Activated CD8-positive, alpha-beta memory T cell treated with anti-CD3 and anti-CD28 coated beads, Interleukin-2, amount 50 U/mL, for 24 hours (primary cell): Measurements from ENCODE around the gene KLRC3.
A peak's percentile ranks its signal among the peaks of the same experiment; 100 is the strongest.
"Not testable (repeated sequence)": the region's sequence is repeated elsewhere in the genome, so short reads cannot be mapped to it uniquely, and the experiment has no call there.

Source experiments
- DNase-seq: peaks from one replicate; pipeline ENCODE4 v3.0.0-alpha.2; 2020; ENCODE audit errors: extremely low read depth

Gene KLRC3

DNA sequence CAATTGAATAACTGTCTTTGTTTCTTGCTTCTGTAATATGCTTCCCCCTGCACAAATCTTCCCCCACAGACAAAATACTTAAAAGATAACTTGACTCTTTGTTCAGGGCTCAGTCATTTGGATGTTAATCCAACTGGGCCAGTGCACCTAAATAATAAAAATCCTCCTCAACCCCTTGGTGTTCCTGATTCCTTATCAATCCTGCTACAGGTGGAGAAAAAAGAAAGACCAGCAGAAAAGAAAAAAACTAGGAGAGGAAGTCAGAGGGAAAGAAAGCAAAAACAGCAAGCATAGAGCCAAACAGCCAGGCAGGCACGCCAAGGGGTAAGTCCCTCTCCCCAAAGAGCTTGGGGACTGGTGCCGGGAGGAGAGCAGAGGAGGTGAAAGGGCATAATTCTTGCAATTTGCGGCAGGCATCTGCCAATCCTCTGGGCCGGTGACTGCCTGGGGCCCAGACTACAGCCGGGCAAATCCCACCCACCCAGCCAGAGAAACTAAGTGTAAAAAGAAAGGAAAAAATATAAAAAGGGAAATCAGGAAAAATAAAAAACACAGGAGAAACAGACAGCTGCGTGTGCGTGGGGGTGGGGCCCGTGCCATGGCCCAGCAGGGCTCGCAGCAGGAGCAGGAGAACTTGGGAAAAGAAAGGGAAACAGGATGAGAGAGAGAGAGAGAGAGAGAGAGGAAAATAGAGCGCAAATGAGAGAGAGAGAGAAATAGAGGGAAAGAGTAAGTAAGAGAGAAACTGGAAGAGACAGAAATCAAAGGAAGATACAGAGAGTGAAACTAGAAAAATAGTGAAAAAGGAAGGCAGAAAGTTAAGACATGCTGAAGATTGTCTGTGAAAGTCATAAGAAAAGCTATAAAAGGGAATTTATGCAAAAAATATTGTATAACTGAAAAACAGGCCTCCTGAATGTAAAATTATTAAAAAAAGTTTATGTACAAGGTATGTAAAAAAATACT is 51.9 kb downstream of the KLRC3 start:
- no peak for DNase-seq

DNA sequence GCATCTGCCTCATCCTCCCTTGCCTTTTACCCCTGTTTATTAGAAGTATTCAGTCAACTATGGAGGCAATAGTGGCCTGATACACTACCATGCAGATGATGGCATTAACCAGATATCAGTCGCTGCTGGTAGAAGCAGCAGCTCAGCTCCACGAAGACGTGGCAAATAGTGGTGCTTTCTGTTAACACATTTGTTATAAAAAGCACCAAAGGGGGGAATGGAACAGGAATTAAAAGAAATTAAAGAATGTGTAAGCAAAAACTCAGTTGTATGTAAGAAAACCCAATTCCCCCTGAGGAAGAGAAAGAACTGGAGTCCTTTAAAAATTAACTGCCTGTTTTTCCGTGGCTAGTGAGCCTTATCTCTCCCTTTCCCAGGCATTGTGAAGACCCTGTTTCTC is 52.7 kb downstream of the KLRC3 start:
- DNase-seq: not testable (repeated sequence)

DNA sequence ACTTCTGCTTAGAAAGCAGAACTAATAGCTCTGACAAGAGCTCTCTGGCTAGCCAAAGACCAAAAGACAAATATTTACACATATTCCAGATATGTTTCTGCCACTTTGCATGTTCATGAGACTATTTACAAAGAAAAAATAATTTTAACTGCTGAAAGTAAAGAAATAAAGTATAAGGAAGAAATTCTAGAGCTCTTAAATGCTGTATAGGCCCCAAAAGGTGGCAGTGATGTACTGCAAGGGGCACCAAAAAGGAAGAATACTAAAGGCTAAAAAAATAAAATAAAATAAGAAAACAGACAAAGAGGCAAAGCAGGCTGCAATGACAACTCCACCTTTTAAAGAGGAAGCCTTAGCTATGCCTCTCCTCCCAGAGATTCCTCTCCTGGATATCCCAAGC is 53.5 kb downstream of the KLRC3 start:
- DNase-seq: no peak

DNA sequence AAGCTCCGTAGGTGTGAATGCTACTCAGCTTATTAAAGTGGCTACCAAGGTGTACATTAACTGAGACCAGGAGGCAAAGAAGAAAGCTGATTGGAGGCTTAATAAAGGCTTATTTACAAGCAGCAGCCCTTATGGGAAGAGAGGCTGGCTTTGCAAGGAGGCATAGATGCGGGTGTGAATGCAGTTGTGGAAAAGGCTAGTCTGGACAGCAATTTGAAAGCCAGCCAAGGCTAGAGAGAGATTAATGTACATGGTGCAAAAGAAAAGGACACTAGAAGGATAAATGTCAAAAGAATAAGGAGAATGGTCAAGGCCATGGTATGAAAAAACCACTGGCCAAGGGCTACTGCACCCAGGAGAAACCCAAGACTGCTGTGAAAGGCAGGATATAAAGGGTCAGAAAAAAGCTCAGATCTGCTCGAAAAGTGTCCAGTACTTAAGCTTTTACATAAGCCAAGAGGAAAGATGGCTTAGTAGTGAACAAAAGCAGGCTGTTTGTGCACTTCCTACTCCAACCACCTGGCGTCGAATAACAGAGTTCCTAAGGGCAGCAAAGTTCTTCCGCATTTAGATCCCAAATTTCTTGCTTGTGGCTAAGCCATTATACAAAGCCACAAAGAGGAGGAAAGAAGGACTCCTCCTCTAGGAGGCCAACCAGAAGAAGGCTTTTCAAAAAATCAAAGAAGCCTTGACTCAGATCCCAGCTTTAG is 54.5 kb downstream of the KLRC3 start:
- no peak for DNase-seq

DNA sequence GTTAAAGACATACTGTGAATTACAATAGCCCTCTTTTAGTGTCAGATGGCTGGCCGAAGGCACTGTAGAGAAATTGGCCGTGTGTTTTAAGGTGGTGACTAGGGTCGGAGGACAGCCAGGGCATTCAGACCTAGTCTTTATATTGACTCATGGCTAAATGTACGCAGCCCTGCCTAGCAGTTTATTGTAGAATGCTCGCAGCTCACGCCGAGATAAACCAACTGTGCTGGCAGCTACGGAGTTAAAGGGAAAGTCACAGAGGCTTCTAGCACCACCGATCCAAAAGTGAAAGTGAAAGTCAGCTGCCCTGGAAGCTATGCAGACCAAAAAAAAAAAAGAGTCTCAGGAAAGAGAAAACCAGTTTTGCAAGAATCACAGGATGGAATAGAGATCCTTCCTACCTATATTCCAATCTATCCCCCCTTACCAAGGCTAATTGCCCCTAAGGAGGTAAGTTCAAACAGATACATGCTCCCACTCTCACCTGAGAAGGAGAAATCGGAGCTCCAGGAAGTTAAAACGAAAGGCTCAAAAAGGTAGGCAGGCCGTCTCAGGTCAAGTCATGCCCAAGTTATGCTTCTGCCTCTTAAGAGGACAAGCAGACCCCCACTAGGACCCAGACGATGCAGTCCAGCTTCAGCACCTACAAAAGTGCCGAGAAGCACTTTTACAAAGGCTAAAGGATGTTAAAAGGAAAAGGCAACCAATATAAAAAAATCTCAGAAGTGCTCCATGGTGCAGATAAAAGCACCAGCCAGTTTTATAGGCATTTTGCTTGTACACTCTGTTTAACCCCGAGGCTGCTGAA is 55.4 kb downstream of the KLRC3 start:
- DNase-seq: peak; percentile 43

DNA sequence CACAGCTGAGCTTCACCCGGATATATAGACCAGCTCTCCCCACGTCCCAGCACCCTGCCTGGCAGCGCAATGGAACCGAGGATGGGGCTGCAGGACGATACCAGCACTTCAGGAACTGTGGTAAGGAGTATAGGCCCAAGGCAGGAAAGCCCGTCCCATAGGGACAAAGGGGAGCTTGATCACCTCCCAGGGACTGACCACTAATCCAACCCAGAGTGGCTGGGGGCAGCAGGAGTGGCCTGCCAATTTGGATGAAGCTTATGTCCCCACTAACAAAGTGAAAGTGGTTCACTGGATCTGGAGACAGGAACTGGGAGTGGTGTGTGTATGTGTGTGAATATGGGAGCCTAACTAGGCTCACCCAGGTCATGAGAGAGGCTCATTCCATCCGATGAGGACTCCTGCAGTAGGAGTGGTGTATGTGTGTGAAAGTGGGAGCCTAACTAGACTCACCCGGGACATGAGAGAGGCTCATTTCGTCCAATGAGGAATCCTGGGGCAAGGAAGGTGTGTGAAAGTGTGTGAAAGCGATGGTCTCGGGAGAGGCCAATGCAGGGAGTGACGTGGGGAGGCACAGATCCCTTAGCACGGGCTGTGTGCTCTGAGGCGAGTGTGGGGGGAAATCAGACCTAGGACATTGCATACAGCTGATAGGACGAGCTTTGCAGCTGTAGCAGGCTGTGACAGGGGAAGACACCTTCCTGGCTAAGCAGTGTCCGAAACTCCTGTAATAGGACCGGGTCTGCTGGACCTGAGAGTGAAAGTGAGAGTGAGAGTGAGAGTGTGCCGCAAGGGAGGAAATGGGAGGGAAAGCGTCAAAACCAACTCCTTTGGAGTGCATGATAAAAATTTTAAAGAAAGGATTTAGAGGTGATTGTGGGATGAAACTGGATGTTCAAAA is 56.2 kb downstream of the KLRC3 start:
- no peak for DNase-seq

DNA sequence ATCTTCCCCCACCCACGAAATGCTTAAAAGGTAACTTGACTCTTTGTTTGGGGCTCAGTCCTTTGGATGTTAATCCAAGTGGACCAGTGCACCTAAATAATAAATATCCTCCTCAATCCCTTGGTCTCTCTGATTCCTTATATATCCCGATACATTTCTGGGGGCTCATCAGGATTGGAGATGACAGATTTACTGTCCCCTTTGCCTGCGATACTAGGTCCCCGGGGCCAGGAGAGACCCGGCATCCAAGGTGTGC is 56.8 kb downstream of the KLRC3 start:
- no peak for DNase-seq

DNA sequence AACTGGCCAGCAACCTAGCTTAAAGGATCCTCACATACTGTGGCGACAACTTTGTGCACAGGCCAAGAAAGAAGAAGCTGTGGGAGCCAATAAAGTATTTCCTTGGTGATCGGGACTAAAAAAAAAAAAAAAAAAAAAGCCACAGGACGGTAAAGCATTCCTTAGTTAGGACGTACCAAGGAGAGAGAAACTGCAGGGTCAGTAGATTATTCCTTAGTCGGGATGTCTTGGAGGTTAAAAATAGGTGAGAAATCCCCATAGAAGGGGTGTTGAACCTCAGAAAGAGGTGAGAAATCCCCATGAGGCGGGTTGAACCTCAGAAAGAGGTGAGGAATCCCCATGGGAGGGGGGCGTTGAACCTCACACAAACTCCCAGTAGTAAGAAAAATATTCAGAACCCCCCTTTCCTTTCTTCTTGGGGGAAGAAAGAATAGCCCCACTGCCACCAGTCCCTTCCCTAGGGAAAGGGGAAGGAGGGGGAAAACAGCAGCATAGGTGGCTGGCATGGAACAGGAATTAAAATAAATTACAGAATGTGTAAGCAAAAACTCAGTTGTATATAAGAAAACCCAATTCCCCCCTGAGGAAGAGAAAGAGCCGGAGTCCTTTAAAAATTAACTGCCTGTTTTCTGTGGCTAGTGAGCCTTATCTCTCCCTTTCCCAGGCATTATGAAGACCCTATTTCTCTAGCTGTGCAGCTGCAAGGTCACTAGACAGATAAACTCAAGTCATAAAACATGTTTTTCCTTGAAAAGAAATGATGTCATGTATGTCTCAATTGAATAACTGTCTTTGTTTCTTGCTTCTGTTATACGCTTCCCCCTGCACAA is 57.4 kb downstream of the KLRC3 start:
- DNase-seq: no peak

DNA sequence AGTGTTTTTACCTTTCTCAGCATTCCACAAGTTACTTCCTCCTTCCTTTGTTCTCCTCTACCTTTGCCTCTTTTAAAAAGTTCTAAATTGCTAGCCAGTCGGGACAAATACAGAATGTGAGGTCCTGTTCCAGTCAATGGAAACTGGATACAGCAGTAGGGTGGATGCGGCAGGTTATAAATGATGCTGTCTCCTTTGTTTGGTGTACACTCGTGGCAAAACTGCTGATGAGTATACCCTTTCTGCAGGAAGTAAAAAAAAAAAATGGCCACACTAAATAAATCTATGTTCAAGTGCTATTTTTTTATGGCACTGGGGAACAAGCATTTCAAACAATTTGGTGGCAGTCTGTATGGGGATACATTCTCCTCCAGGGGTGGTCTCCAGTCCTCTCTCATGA is 58.1 kb downstream of the KLRC3 start:
- DNase-seq: no peak
